Tibial nerve (tissue), 4 donors: ENCODE results near the gene P3H3. TPM values are rescaled to one million over a fixed set of nuclear protein-coding genes. Genes with fewer than 3 reads are reported as not detected.
A peak's percentile ranks its signal among the peaks of the same experiment; 100 is the strongest.

Source experiments
- DNase-seq, 2 donors: peaks; one replicate each; pipeline ENCODE4 v3.0.0-alpha.2; 2019; ENCODE audit warnings: low spot score in 2 of 2
- H3K27ac ChIP-seq, 4 donors: fragments of 200-600 bp; sonication (generic) in 3 of 4; one replicate each; pipeline ENCODE4 v1.5.1; 2017 to 2019; ENCODE audit warnings: mild to moderate bottlenecking in 1 of 4
- H3K27me3 ChIP-seq, 2 donors: fragments of 200-600 bp; sonication (generic) in 1 of 2; one replicate each; pipeline versions ENCODE4 v1.5.1 to v1.6.0; 2017 to 2019
- H3K36me3 ChIP-seq, 3 donors: fragments of 200-600 bp; sonication (generic); one replicate each; pipeline ENCODE4 v1.5.1; 2018 to 2019
- H3K4me1 ChIP-seq, 4 donors: fragments of 200-600 bp; sonication (generic) in 3 of 4; one replicate each; pipeline ENCODE4 v1.5.1; 2017 to 2019
- H3K4me3 ChIP-seq, 4 donors: fragments of 200-600 bp; sonication (generic) in 3 of 4; one replicate each; pipeline ENCODE4 v1.5.1; 2017 to 2019; ENCODE audit warnings: mild to moderate bottlenecking in 1 of 4, moderate library complexity in 1 of 4
- H3K9me3 ChIP-seq, 4 donors: fragments of 200-600 bp; sonication (generic) in 3 of 4; one replicate each; pipeline ENCODE4 v1.5.1; 2017 to 2019
- CTCF ChIP-seq, 5 experiments: fragments of 200-600 bp in 3 of 5; fragments of 450-650 bp in 2 of 5; sonication (generic) in 3 of 5; IDR thresholded peaks; one replicate each; pipeline ENCODE4 v1.5.1; 2016 to 2019; ENCODE audit warnings: antibody characterized with exemption in 5 of 5, mild to moderate bottlenecking in 3 of 5, moderate library complexity in 2 of 5
- EP300 ChIP-seq, 2 donors: sonication (generic); formaldehyde crosslinking; IDR thresholded peaks; one replicate each; pipeline ENCODE4 v1.6.1; 2017; ENCODE audit warnings: antibody characterized with exemption in 2 of 2, mild to moderate bottlenecking in 1 of 2
- POLR2A ChIP-seq, 2 donors: fragments of 450-650 bp; IDR thresholded peaks; one replicate each; pipeline ENCODE4 v1.6.1; 2017; ENCODE audit warnings: antibody characterized with exemption in 2 of 2, mild to moderate bottlenecking in 2 of 2, moderate library complexity in 2 of 2
- WGBS, 2 donors: methylation state at CpG; one replicate each; pipeline ENCODE4 v1.1.5; 2018; 5-methylcytosine and 5-hydroxymethylcytosine counted together
- total RNA-seq, 4 donors: library from RNA; depleted of rRNA; stranded (reverse); fragments of >200 nt; gene quantifications; one replicate each; pipeline ENCODE4 v1.1.0, GENCODE V29; 2016

Gene P3H3
- total RNA-seq, 4 donors from 2014 or later: 14.6 to 45.8 (median 36.4) TPM

GRCh38 chr12:6849976-6850560, 21.9 kb downstream of the P3H3 start:
- TF ChIP-seq CTCF (IDR thresholded peaks at IDR 0.05) (no peak), EP300 (IDR thresholded peaks at IDR 0.05) (no peak), POLR2A (IDR thresholded peaks at IDR 0.05) (no peak)
- WGBS, 2 donors: 73% methylated on average over 7 to 10 of the region's 10 CpGs
- Histone ChIP-seq H3K4me3 (no peak overlapping the region), H3K27me3 (no peaks in the 10 kb centered on the region), H3K27ac (no peak overlapping the region), H3K4me1 (peaks cover 0 to 23% (median 14%) of the 10 kb centered on the region in 4 donors), H3K36me3 (peaks cover 0 to 47% (median 0%) of the 10 kb centered on the region in 3 donors), H3K9me3 (no peaks in the 10 kb centered on the region)
- no peak for DNase-seq

- no peaks in the 10 kb centered on the region for H3K27me3 ChIP-seq
- H3K4me3 ChIP-seq: peak overlapping the region; percentile 62 to 84 (median 67)
- H3K4me1 ChIP-seq: peaks cover 0 to 23% (median 14%) of the 10 kb centered on the region in 4 donors
- H3K36me3 ChIP-seq: peaks cover 0 to 45% (median 0%) of the 10 kb centered on the region in 3 donors
- H3K9me3 ChIP-seq: no peaks in the 10 kb centered on the region
- 29 to 36% methylated on average over 16 of the region's 16 CpGs for WGBS, 2 donors
- no peak for TF ChIP-seq POLR2A (IDR thresholded peaks at IDR 0.05)
- no peak for TF ChIP-seq EP300 (IDR thresholded peaks at IDR 0.05)
- no peak for TF ChIP-seq CTCF (IDR thresholded peaks at IDR 0.05)
- peak overlapping the region in 3 of 4 donors; percentile 55 to 99 (median 94) for H3K27ac ChIP-seq
- no peak for DNase-seq
These were observed 22.6 kb downstream of the P3H3 start for GRCh38 chr12:6850796-6851152.

GRCh38 chr12:6851153-6851920, 23.1 kb downstream of the P3H3 start, which contains the start of gene CDCA3:
Gene CDCA3, minus strand, starts transcription at chr12:6851286. Its CDS starts 334 bp downstream, at chr12:6850952.
- peaks cover 0 to 23% (median 14%) of the 10 kb centered on the region in 4 donors for H3K4me1 ChIP-seq
- H3K9me3 ChIP-seq: no peaks in the 10 kb centered on the region
- peak; percentile 90 to 96 for DNase-seq
- WGBS, 2 donors: 0 to 1% methylated on average over 34 of the region's 37 CpGs
- peak within 1 kb of the TSS; percentile 86 to 99 (median 94) for H3K27ac ChIP-seq
- H3K36me3 ChIP-seq: peaks cover 0 to 45% (median 3%) of the 10 kb centered on the region in 3 donors
- no peaks in the 10 kb centered on the region for H3K27me3 ChIP-seq
- peak within 1 kb of the TSS; percentile 62 to 84 (median 67) for H3K4me3 ChIP-seq
- peak in 1 of 2 donors; percentile 85 for TF ChIP-seq EP300 (IDR thresholded peaks at IDR 0.05)
- no peak for TF ChIP-seq CTCF (IDR thresholded peaks at IDR 0.05)
- TF ChIP-seq POLR2A (IDR thresholded peaks at IDR 0.05): peak; percentile 28 to 73

GRCh38 chr12:6851921-6852650, 23.9 kb downstream of the P3H3 start, which contains the start of gene USP5:
Gene USP5, plus strand, starts transcription at chr12:6852150. Its CDS starts 30 bp downstream, at chr12:6852180.
- Histone ChIP-seq H3K9me3 (no peaks in the 10 kb centered on the region), H3K4me1 (peaks cover 0 to 23% (median 14%) of the 10 kb centered on the region in 4 donors), H3K4me3 (peak within 1 kb of the TSS; percentile 62 to 84 (median 67)), H3K27me3 (no peaks in the 10 kb centered on the region), H3K27ac (peak within 1 kb of the TSS; percentile 86 to 99 (median 94)), H3K36me3 (peaks cover 2 to 45% (median 5%) of the 10 kb centered on the region in 3 donors)
- 0 to 1% methylated on average over 23 to 55 of the region's 65 CpGs for WGBS, 2 donors
- TF ChIP-seq CTCF (IDR thresholded peaks at IDR 0.05) (peak in 2 of 5 experiments; percentile 9 to 41), EP300 (IDR thresholded peaks at IDR 0.05) (peak; percentile 27 to 88), POLR2A (IDR thresholded peaks at IDR 0.05) (peak in 1 of 2 donors; percentile 58)
- DNase-seq: peak; percentile 95 to 96
